CD14-positive monocyte (primary cell): ENCODE measurements around the gene KCNIP3. TPM values are rescaled to one million over a fixed set of nuclear protein-coding genes. Genes with fewer than 3 reads are reported as not detected.

ENCODE experiments used
- DNase-seq, 3 donors: peaks; one replicate each; pipeline ENCODE4 v3.0.0-alpha.2; 2011 to 2022
- H2AFZ ChIP-seq: 2 replicates; pipeline ENCODE4 v1.6.0; 2012; ENCODE audit warnings: mild to moderate bottlenecking, low read depth, low read length, inconsistent platforms; ENCODE audit not compliant: insufficient read depth, poor library complexity, severe bottlenecking
- H3K27ac ChIP-seq, 2 donors: 1 replicate in 1 of 2; 2 replicates in 1 of 2; pipeline ENCODE4 v1.5.1; 2012 to 2013; ENCODE audit warnings: low read length in 2 of 2, control low read depth in 1 of 2, inconsistent platforms in 1 of 2, low read depth in 1 of 2, mild to moderate bottlenecking in 1 of 2
- H3K27me3 ChIP-seq, 2 donors: one replicate each; pipeline versions ENCODE4 v1.6.0 to v1.6.1; 2011 to 2013; ENCODE audit warnings: low read length in 2 of 2; ENCODE audit not compliant: control insufficient read depth in 2 of 2, insufficient read depth in 2 of 2
- H3K36me3 ChIP-seq, 2 donors: replicated peaks in 1 of 2; 1 replicate in 1 of 2; 2 replicates in 1 of 2; pipeline versions ENCODE4 v1.5.1 to v1.6.1; 2012 to 2013; ENCODE audit warnings: low read length in 2 of 2, control low read depth in 1 of 2, inconsistent platforms in 1 of 2, mild to moderate bottlenecking in 1 of 2; ENCODE audit not compliant: insufficient read depth in 2 of 2, control insufficient read depth in 1 of 2
- H3K4me1 ChIP-seq, 2 donors: 1 replicate in 1 of 2; 2 replicates in 1 of 2; pipeline versions ENCODE4 v1.5.1 to v1.6.1; 2012 to 2013; ENCODE audit warnings: low read length in 2 of 2, control low read depth in 1 of 2, inconsistent platforms in 1 of 2, mild to moderate bottlenecking in 1 of 2, moderate library complexity in 1 of 2; ENCODE audit not compliant: insufficient read depth in 2 of 2, control insufficient read depth in 1 of 2
- H3K4me2 ChIP-seq: replicated peaks from 2 replicates; pipeline ENCODE3; 2012; ENCODE audit warnings: low read length, moderate library complexity, mild to moderate bottlenecking; ENCODE audit not compliant: poor library complexity, severe bottlenecking; ENCODE audit errors: extremely low read depth
- H3K4me3 ChIP-seq, 3 experiments: fragments of 200-600 bp in 1 of 3; sonication (generic) in 1 of 3; replicated peaks in 1 of 3; 1 replicate in 2 of 3; 2 replicates in 1 of 3; pipeline ENCODE4 v1.5.1; 2011 to 2013; ENCODE audit warnings: low read length in 3 of 3, mild to moderate bottlenecking in 3 of 3, control low read depth in 2 of 3, low read depth in 2 of 3, inconsistent platforms in 1 of 3, moderate library complexity in 1 of 3
- H3K79me2 ChIP-seq: 2 replicates; pipeline ENCODE4 v1.6.0; 2012; ENCODE audit warnings: mild to moderate bottlenecking, control low read depth, inconsistent platforms, low read length, moderate library complexity; ENCODE audit not compliant: insufficient read depth
- H3K9ac ChIP-seq: 2 replicates; pipeline ENCODE4 v1.6.0; 2017; ENCODE audit warnings: low read length, mild to moderate bottlenecking; ENCODE audit not compliant: insufficient read depth, poor library complexity, severe bottlenecking
- H3K9me3 ChIP-seq, 2 donors: replicated peaks in 1 of 2; 1 replicate in 1 of 2; 2 replicates in 1 of 2; pipeline versions ENCODE4 v1.5.1 to v1.6.1; 2012 to 2013; ENCODE audit warnings: low read length in 2 of 2, control low read depth in 1 of 2; ENCODE audit not compliant: control insufficient read depth in 1 of 2, insufficient read depth in 1 of 2
- H4K20me1 ChIP-seq: 2 replicates; pipeline ENCODE4 v1.6.0; 2012; ENCODE audit warnings: mild to moderate bottlenecking, low read length, control low read depth, moderate library complexity; ENCODE audit not compliant: insufficient read depth
- H3K27ac Mint-ChIP-seq, 7 donors: one replicate each; pipeline ENCODE4 v1.8.0; 2020; ENCODE audit warnings: mild to moderate bottlenecking in 7 of 7, mixed read lengths in 7 of 7, moderate library complexity in 6 of 7, inconsistent platforms in 2 of 7
- H3K27me3 Mint-ChIP-seq, 3 donors: one replicate each; pipeline ENCODE4 v1.8.0; 2021 to 2022; ENCODE audit warnings: low read depth in 3 of 3, mild to moderate bottlenecking in 3 of 3, mixed read lengths in 3 of 3, moderate library complexity in 3 of 3, inconsistent platforms in 1 of 3
- H3K36me3 Mint-ChIP-seq, 2 donors: one replicate each; pipeline ENCODE4 v1.8.0; 2020; ENCODE audit warnings: mixed read lengths in 2 of 2, inconsistent platforms in 1 of 2, mild to moderate bottlenecking in 1 of 2
- H3K4me1 Mint-ChIP-seq: one replicate; pipeline ENCODE4 v1.8.0; 2020; ENCODE audit warnings: mild to moderate bottlenecking, mixed read lengths
- H3K4me3 Mint-ChIP-seq, 2 donors: one replicate each; pipeline ENCODE4 v1.8.0; 2020; ENCODE audit warnings: mild to moderate bottlenecking in 2 of 2, mixed read lengths in 2 of 2, moderate library complexity in 1 of 2
- H3K9me3 Mint-ChIP-seq, 7 donors: one replicate each; pipeline ENCODE4 v1.8.0; 2020 to 2022; ENCODE audit warnings: mixed read lengths in 7 of 7, mild to moderate bottlenecking in 6 of 7, moderate library complexity in 6 of 7, inconsistent platforms in 2 of 7
- WGBS: methylation state at CpG from one replicate; pipeline ENCODE4 v1.1.5; 2013; ENCODE audit warnings: missing lambda C conversion rate; ENCODE audit not compliant: insufficient coverage; 5-methylcytosine and 5-hydroxymethylcytosine counted together
- intact Hi-C, 2 donors: fragments of 100-400 bp; cut with micrococcal nuclease; formaldehyde crosslinking; loops; one replicate each; pipeline versions ENCODE4 v1.15.0 to v1.15.1; 2023
- polyA plus RNA-seq, 3 donors: library from polyadenylated mRNA; depleted of rRNA in 1 of 3; unstranded in 2 of 3; stranded (reverse) in 1 of 3; fragments of 300-500 nt in 2 of 3; fragments of >200 nt in 1 of 3; fragmentation: Illumina TruSeq in 2 of 3; gene quantifications; 1 replicate in 2 of 3; 2 replicates in 1 of 3; pipeline ENCODE4 v1.2.3, GENCODE V29; 2012 to 2021
- TF ChIP-seq, protein P1 (sequence below): fragments of 200-600 bp; IDR thresholded peaks from one replicate; pipeline ENCODE4 v1.8.0; 2022; ENCODE audit warnings: antibody characterized with exemption, mild to moderate bottlenecking

KCNIP3 gene
- polyA plus RNA-seq, 3 donors, result not detected

DNA sequence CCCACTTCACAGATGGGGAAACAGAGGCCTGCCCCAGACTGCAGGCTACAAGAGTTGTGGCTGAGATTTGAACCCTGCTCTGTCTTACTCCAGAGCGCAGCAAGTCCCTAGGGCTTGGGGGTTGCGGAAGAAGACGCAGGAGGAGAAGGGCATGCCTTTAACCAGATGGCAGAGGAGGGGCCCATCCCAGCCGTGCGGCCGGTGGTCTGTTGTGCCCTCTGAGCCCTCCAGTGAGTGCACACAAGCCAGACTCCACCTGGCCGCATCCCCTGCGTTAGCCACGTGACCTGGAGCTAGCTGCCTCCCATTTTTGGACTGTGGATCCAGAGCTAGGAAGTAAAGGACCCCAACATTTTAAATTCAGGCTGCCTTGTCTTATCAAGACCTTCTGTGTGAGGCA lies 2.8 kb downstream of the KCNIP3 start:
- Mint-ChIP-seq H3K27me3 (peaks cover 4 to 11% (median 10%) of the 10 kb centered on the region in 3 donors), H3K4me1 (no peaks in the 10 kb centered on the region), H3K9me3 (peaks cover 0 to 5% (median 0%) of the 10 kb centered on the region in 7 donors), H3K27ac (no peak overlapping the region), H3K4me3 (no peak overlapping the region), H3K36me3 (no peaks in the 10 kb centered on the region)
- Histone ChIP-seq H3K4me3 (no peak overlapping the region), H3K36me3 (no peaks in the 10 kb centered on the region), H3K4me2 (no peak overlapping the region), H3K27ac (no peak overlapping the region), H4K20me1 (no peaks in the 10 kb centered on the region), H3K27me3 (no peaks in the 10 kb centered on the region), H3K4me1 (no peaks in the 10 kb centered on the region), H2AFZ (no peak overlapping the region), H3K9ac (no peak overlapping the region), H3K9me3 (no peaks in the 10 kb centered on the region), H3K79me2 (no peaks in the 10 kb centered on the region)
- DNase-seq, result no peak
- WGBS, result 86% methylated on average over 9 of the region's 9 CpGs
- intact Hi-C loops, result no loop called here
- TF ChIP-seq, protein P1, sequence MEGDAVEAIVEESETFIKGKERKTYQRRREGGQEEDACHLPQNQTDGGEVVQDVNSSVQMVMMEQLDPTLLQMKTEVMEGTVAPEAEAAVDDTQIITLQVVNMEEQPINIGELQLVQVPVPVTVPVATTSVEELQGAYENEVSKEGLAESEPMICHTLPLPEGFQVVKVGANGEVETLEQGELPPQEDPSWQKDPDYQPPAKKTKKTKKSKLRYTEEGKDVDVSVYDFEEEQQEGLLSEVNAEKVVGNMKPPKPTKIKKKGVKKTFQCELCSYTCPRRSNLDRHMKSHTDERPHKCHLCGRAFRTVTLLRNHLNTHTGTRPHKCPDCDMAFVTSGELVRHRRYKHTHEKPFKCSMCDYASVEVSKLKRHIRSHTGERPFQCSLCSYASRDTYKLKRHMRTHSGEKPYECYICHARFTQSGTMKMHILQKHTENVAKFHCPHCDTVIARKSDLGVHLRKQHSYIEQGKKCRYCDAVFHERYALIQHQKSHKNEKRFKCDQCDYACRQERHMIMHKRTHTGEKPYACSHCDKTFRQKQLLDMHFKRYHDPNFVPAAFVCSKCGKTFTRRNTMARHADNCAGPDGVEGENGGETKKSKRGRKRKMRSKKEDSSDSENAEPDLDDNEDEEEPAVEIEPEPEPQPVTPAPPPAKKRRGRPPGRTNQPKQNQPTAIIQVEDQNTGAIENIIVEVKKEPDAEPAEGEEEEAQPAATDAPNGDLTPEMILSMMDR, result no peak

DNA sequence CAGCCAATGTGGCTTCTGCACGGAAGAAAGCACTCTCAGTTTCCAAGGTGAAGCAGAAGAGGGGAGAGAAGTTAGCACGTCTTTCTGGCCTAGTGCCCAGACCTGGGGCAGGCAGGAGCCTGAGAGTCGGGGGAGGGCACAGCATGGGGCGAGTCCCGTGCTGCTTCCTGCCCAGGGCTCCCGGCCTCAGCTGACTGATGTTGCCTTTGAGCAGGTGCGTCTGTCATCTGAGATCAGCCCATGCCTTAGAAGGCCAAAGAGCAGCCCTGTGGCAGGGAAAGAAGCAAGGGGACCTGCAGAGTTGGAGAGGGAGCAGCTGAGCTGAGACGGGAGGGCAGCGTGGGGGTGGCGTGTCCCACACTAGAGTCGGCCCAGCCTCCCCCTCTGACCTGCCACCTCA lies 3.3 kb downstream of the KCNIP3 start:
- intact Hi-C loops, result no loop called here
- WGBS, result 20% methylated on average over 10 of the region's 11 CpGs
- Histone ChIP-seq H3K27me3 (no peaks in the 10 kb centered on the region), H3K36me3 (no peaks in the 10 kb centered on the region), H3K79me2 (no peaks in the 10 kb centered on the region), H3K4me2 (no peak overlapping the region), H4K20me1 (no peaks in the 10 kb centered on the region), H3K4me1 (no peaks in the 10 kb centered on the region), H3K4me3 (no peak overlapping the region), H3K9me3 (no peaks in the 10 kb centered on the region), H2AFZ (no peak overlapping the region), H3K27ac (no peak overlapping the region), H3K9ac (no peak overlapping the region)
- peaks cover 4 to 11% (median 10%) of the 10 kb centered on the region in 3 donors for H3K27me3 Mint-ChIP-seq
- no peak for DNase-seq
- H3K4me1 Mint-ChIP-seq, result no peaks in the 10 kb centered on the region
- peaks cover 0 to 2% (median 0%) of the 10 kb centered on the region in 7 donors for H3K9me3 Mint-ChIP-seq
- no peak overlapping the region for H3K4me3 Mint-ChIP-seq
- no peaks in the 10 kb centered on the region for H3K36me3 Mint-ChIP-seq
- TF ChIP-seq, protein P1, result no peak
- H3K27ac Mint-ChIP-seq, result no peak overlapping the region
